DND-41 (cell line): ENCODE data around the gene PNLDC1.
A peak's percentile ranks its signal among the peaks of the same experiment; 100 is the strongest.
"Not testable (repeated sequence)": the region's sequence is repeated elsewhere in the genome, so short reads cannot be mapped to it uniquely, and the experiment has no call there.

Experiments
- ATAC-seq: fragments of 200-7000 bp; cut with Tn5 transposase; 3 replicates; pipeline ENCODE4 v1.9.1; 2021; ENCODE audit warnings: low read depth; ENCODE audit not compliant: insufficient read depth
- DNase-seq: peaks from one replicate; pipeline ENCODE4 v3.0.0-alpha.2; 2020
- H2AFZ ChIP-seq: 2 replicates; pipeline ENCODE4 v1.6.0; 2012; ENCODE audit warnings: low read depth, low read length
- H3K27ac ChIP-seq: 2 replicates; pipeline ENCODE4 v1.5.1; 2012; ENCODE audit warnings: low read length, inconsistent platforms
- H3K27me3 ChIP-seq: fragments of 200-600 bp; sonication (generic); 2 replicates; pipeline ENCODE4 v1.6.0; 2012; ENCODE audit warnings: low read length, mild to moderate bottlenecking, inconsistent platforms; ENCODE audit not compliant: insufficient read depth, poor library complexity
- H3K36me3 ChIP-seq: 2 replicates; pipeline ENCODE4 v1.5.1; 2012; ENCODE audit warnings: low read length, inconsistent platforms; ENCODE audit not compliant: insufficient read depth
- H3K4me1 ChIP-seq: 2 replicates; pipeline ENCODE4 v1.5.1; 2012; ENCODE audit warnings: mild to moderate bottlenecking, low read length; ENCODE audit not compliant: insufficient read depth
- H3K4me2 ChIP-seq: 2 replicates; pipeline ENCODE4 v1.6.0; 2012; ENCODE audit warnings: mild to moderate bottlenecking, moderate library complexity, low read length, inconsistent platforms; ENCODE audit not compliant: insufficient read depth
- H3K4me3 ChIP-seq, 2 experiments: fragments of 200-600 bp in 1 of 2; shearing (Covaris generic) in 1 of 2; 2 replicates each; pipeline ENCODE4 v1.5.1; 2012 to 2016; ENCODE audit warnings: inconsistent platforms in 2 of 2, low read length in 2 of 2, mild to moderate bottlenecking in 2 of 2, low read depth in 1 of 2, moderate library complexity in 1 of 2
- H3K79me2 ChIP-seq: 2 replicates; pipeline ENCODE4 v1.6.0; 2012; ENCODE audit warnings: low read length, inconsistent platforms; ENCODE audit not compliant: insufficient read depth
- H3K9ac ChIP-seq: 2 replicates; pipeline ENCODE4 v1.6.0; 2012; ENCODE audit warnings: low read depth, mild to moderate bottlenecking, inconsistent platforms, low read length, moderate library complexity
- H3K9me3 ChIP-seq: 2 replicates; pipeline ENCODE4 v1.5.1; 2012; ENCODE audit warnings: low read length, moderate library complexity, mild to moderate bottlenecking, inconsistent platforms; ENCODE audit not compliant: insufficient read depth, severe bottlenecking
- H4K20me1 ChIP-seq: 2 replicates; pipeline ENCODE4 v1.6.0; 2012; ENCODE audit warnings: low read length; ENCODE audit not compliant: insufficient read depth
- CTCF ChIP-seq: IDR thresholded peaks from 2 replicates; pipeline ENCODE4 v1.5.1; 2012; ENCODE audit warnings: borderline replicate concordance, low read length, moderate library complexity, mild to moderate bottlenecking; ENCODE audit not compliant: poor library complexity, severe bottlenecking; ENCODE audit errors: extremely low read depth
- EZH2 ChIP-seq: IDR thresholded peaks from 3 replicates; pipeline ENCODE4 v1.6.1; 2012; ENCODE audit warnings: borderline replicate concordance, low read depth, mild to moderate bottlenecking, moderate library complexity, low read length, inconsistent platforms; ENCODE audit not compliant: severe bottlenecking

PNLDC1 gene

GRCh38 chr6:159815410-159815809 lies 15.3 kb downstream of the PNLDC1 start:
- H3K27me3 ChIP-seq, result no peaks in the 10 kb centered on the region
- H3K9me3 ChIP-seq, result no peaks in the 10 kb centered on the region
- no peak for TF ChIP-seq CTCF
- no peak for TF ChIP-seq EZH2
- H3K79me2 ChIP-seq, result no peaks in the 10 kb centered on the region
- no peak overlapping the region for H2AFZ ChIP-seq
- no peak overlapping the region for H3K4me2 ChIP-seq
- no peak overlapping the region for H3K9ac ChIP-seq
- ATAC-seq (no peak), DNase-seq (no peak)
- H3K36me3 ChIP-seq, result no peaks in the 10 kb centered on the region
- peaks cover 23% of the 10 kb centered on the region for H3K4me1 ChIP-seq
- no peaks in the 10 kb centered on the region for H4K20me1 ChIP-seq
- H3K27ac ChIP-seq, result no peak overlapping the region
- H3K4me3 ChIP-seq, result no peak overlapping the region

- H3K4me3 ChIP-seq, H4K20me1 ChIP-seq, H3K27me3 ChIP-seq, H3K9me3 ChIP-seq, DNase-seq, H3K79me2 ChIP-seq, H3K27ac ChIP-seq, H3K9ac ChIP-seq, H3K4me2 ChIP-seq, H2AFZ ChIP-seq, ATAC-seq, H3K36me3 ChIP-seq: not testable (repeated sequence)
- H3K4me1 ChIP-seq, result peaks cover 36% of the 10 kb centered on the region
Measured at GRCh38 chr6:159816775-159817174, 16.7 kb downstream of the PNLDC1 start.

- Histone ChIP-seq H3K4me3 (no peak overlapping the region), H2AFZ (no peak overlapping the region), H3K9ac (no peak overlapping the region), H3K9me3 (no peaks in the 10 kb centered on the region), H3K27me3 (no peaks in the 10 kb centered on the region), H3K4me2 (no peak overlapping the region), H3K79me2 (no peaks in the 10 kb centered on the region), H3K4me1 (peaks cover 36% of the 10 kb centered on the region), H3K27ac (peak overlapping the region; percentile 90; the same call in 1 of the 2 replicates), H4K20me1 (no peaks in the 10 kb centered on the region), H3K36me3 (no peaks in the 10 kb centered on the region)
- no peak for TF ChIP-seq EZH2
- ATAC-seq, result no peak
- DNase-seq, result no peak
Measured at GRCh38 chr6:159817951-159818739, 18.1 kb downstream of the PNLDC1 start.

GRCh38 chr6:159819098-159819497 lies 19.0 kb downstream of the PNLDC1 start:
- H3K4me3 ChIP-seq, result peak overlapping the region in 1 of 2 experiments; percentile 55; a peak in 2 of 4 replicates
- no peaks in the 10 kb centered on the region for H3K9me3 ChIP-seq
- H4K20me1 ChIP-seq, result no peaks in the 10 kb centered on the region
- peak overlapping the region; percentile 90 for H3K27ac ChIP-seq
- no peaks in the 10 kb centered on the region for H3K79me2 ChIP-seq
- H3K9ac ChIP-seq, result peak overlapping the region; percentile 61
- peak overlapping the region; percentile 78 for H3K4me2 ChIP-seq
- no peaks in the 10 kb centered on the region for H3K27me3 ChIP-seq
- TF ChIP-seq EZH2 (no peak), CTCF (no peak)
- DNase-seq, result no peak
- no peaks in the 10 kb centered on the region for H3K36me3 ChIP-seq
- peak overlapping the region; percentile 75; the same call in 1 of the 2 replicates for H2AFZ ChIP-seq
- ATAC-seq, result no peak
- peaks cover 36% of the 10 kb centered on the region for H3K4me1 ChIP-seq
